Ureter (tissue), 1 donor: ENCODE results near the gene ZNF618. TPM values are rescaled to one million over a fixed set of nuclear protein-coding genes. Genes with fewer than 3 reads are reported as not detected.
A peak's percentile ranks its signal among the peaks of the same experiment; 100 is the strongest.

Experiments
- DNase-seq: peaks from one replicate; pipeline ENCODE4 v3.0.0-alpha.2; 2020; ENCODE audit warnings: low spot score
- total RNA-seq: library from RNA; stranded (reverse); gene quantifications from one replicate; pipeline ENCODE4 v1.2.4, GENCODE V29; 2023
- donor health status: DM: yes; HTN: yes; CAD: no.

Gene ZNF618
- total RNA-seq, 1 donor from 2014 or later = 16.1 TPM

DNA sequence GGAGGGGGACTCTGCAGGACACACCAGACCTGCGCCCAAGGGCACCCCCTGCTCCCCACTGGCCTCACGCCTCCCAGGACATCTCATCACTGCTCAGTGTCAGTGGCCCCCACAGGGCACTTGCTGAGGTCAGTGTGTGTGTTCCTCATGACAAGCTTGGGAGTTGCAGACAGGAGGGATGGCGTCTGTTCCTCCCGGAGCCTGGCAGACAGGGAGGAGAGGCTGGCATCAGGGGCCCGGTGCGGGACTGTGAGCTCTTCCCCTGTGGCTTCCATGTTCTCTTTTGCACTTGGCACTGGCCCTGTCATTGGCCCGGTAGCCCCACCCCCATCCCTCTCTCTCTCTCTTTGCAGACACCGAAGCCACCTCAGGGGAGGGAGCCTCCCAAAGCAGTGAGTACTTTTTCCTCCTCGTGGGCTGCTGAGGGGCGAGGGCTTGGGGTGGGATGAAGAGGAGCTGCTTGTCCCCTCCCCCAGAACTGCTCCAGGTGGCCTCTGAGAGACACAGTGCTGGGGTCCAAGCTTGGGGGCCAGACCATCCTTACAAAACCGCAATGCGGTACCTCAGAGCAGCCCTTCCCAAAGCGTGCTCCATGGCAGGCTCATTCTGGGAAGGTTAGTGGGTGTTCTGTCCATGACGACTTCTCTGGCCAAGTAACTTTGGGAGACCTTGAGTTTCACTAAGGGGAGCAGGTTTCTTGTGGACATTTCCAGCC is 126.3 kb downstream of the ZNF618 start:
- DNase-seq = peak; percentile 27

DNA sequence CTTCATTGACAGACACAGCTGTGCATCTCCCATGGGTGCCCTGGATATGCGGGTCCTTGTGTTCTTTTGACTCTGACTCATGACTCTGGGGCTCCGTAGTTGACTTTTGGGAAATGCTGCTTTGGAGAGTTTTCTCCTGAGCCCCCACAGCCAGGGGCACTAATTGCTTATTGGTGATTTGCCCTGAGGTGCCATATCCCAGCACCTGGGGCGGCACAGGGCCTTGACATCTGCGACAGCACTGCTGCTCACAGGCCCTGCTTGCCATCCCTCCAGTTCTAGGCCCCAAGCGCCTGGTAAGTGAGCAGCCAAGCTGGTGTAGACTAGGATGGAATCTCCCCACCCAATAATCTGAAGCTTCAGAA is 126.9 kb downstream of the ZNF618 start:
- no peak for DNase-seq

DNA sequence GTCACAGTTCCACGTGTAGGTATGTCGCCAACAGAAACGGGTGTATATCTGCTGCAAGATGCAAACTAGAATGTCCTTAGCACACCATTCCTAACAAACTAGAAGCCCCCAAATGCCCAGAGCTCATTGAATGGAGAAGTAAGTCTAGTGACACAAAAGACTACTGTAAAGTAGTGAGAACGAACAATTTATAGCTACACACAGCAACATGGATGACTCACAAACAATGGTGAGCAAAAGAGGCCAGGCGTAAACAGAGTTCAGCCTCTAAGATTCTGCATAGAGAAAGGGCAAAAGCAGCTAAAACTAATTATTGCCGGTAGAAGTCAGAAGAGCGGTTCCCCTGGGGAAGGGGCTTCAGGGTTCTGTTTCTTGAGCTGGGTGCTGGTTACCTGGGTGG is 127.2 kb downstream of the ZNF618 start:
- no peak for DNase-seq

DNA sequence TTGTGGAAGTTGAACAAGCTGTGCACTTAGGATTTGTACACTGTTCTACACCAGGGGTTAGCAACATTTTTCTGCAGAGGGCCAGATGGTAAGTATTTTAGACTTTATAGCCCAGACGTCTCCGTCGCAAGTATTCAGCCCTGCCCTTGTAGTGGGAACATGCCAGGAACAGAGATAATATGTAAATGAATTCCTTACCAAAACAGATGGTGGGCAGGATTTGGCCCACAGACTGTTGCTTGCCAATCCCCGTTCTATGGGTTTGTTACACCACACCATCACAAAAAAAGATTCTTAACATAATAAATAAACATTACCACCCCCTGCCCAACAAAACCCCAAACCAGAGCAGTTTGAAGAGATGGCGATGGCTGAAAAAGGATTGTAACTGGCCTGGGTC is 127.6 kb downstream of the ZNF618 start:
- DNase-seq = peak; percentile 24

DNA sequence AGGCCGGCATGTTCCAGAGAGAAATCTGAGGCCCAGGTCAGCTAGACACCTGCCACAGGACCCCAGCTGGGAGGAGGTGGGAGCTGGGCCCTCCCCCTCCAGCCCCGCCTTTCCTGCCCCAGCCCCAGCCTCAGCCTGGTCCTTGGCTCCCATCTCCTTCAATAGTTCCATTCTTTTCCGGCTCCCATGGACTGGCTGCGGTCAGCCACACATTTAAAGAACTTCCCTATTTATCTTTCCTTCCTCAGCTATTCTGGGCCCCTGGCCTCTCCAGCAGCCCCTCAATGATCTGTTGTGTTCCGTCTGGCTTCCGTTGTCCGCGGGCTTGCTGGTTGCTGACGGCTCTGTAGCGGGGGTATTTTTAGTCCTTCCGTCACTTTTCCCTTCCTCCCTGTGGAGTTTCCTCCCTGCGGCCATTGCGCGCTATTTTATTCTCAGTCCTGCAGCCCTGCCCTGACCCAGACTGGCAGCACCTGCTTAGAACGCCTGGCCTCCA is 128.2 kb downstream of the ZNF618 start:
- peak; percentile 47 for DNase-seq

DNA sequence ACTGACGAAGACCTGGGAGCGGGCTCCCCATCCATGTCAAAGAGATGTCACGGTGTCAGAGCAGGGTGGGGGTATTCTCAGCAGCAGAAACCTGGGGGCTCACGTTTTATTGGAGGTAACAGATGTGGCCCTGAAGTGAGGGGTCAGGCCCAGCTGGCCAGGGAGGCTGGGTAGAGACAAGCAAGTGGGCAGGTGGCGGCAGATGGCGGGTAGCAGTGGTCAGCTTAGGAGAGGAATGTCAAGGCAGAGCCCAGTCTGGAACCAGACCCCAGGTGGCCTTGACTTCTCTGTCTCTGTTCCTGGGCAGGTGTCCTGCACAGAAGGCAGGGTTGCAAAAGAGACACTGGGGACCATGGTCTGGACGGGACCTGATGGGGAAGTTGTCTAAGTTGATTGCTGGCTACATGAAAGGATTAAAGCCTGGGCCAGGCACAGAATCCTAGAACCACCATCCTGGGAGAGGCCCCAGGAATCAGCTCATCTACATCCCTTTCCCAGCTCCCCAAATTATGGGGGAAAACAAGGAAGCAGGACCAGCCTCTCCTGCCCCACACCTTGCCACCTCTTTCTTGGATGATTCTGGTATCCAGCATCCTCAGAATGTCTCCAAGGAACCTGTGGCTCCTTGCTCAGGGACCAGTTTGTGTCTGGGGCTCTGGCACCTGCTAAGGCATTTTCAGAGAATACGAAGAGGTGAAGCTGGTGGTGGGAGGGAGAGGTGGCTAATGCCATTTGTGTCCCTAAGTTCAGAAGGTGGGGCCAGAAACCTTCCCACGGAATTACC is 129.5 kb downstream of the ZNF618 start:
- peak; percentile 35 for DNase-seq

DNA sequence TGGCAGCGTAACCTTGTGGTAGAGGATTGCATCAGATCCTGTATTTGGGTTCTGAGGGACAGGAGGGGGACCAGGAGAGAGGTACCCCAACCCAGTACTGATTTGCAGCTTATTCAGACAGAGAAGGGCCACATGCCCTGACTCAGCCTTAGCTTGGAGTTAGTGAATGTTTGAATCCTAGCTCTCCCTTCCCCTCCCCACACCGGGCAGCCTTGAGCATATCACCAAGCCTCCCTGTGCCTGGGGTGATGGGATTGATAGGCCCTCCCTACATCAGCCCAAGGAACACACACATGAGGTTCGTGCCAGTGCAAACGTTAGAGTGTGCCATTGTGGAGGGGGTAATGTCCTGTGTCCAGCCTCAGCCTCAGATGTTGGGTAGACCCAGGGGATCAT is 130.0 kb downstream of the ZNF618 start:
- DNase-seq = peak; percentile 18

DNA sequence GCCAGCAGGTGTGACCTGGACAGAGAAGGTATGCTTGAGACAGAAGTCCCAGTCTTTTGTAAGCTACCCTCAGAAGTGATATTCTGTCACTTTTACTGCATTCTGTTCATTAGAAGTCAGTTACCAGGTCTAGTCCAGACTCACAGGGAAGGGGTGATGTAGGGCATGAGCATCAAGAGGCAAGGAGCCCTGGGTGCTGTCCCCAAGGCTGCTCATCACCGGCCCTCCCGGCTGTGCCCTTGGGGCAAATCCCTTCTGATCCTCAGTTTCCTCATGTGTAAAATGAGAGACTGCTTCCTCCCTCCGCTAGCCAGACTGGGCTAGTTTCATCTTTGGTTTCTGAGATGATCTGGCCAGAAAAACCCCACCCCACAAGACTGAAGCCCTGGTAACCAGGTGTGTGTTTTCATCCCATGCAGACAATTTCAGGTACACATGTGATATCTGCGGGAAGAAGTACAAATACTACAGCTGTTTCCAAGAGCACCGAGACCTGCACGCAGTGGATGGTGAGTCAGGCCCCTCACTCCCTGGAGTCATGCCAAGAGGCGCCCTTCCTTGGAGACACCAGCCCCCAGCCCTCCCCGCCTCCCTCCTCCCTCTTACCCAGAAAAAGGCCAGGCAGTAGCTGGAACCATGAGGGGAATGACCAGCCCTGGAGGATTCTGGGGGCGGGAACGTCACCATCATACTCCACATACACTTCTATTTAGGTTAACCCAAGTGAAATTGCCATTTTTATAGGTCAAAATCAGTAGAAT is 131.0 kb downstream of the ZNF618 start:
- DNase-seq = peak; percentile 40

DNA sequence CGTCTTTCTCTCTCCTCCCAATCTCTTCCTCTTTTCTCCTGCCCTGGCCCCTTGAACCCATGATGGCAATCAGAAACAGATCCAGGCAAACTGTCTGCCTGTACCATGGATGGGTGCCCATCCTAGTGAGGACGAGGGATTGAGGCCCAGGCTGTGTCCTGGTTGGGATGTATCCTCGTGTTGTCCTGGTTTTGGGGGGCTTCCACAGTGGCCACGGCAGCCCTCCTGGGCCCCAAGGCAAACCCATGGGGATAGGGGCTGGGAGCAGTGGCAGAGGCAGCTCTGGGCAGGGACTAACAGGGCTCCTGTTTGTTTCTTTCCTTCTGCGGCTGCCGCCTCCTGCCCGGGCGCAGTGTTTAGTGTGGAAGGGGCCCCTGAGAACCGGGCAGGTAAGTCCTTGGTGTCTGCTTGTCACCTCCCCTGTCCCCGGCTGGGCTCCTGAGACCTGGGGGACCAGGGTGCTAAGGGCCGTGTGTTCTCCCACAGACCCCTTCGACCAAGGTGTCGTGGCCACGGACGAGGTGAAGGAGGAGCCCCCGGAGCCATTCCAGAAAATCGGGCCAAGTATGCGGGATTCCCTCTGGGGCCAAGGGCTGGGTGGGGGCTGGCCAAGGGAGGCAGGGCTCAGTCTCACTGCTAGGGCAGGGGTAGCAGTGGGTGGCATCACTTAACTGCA is 132.0 kb downstream of the ZNF618 start:
- DNase-seq = peak; percentile 35

DNA sequence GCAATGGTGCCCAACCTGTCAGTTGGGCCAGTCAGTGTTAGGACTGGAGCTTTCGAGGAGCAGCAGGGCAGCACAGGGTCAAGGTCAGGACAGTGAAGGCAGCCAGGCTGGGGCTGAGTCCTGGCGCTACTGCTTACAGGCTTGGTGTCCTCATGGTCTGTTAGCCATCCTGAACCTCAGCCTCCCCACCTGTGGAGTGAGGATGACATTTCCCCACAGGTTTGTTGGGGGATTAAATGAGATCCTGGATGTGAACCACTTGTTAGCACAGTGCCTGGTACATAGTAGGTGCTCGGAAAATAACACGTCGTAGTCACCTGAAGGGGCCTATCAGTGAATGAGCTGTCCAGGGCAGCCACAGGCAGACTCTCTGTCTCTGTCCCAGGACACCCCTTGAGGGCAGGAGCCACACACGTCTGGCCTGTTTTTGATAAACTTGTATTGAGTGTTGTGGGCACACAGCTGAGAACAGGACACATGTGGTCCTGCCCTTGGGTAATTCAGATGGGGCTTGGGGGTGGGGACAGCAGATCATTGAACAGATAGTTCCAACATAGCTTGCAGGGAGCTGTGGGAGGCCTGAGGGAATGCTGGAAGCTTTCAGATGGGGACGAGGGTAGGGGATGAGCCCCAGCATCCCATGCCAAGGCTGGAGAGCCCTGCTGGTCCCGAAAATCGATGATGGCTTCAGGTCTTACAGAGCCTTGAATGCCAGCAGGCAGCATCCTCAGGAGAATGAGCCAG is 132.7 kb downstream of the ZNF618 start:
- DNase-seq = peak; percentile 29

DNA sequence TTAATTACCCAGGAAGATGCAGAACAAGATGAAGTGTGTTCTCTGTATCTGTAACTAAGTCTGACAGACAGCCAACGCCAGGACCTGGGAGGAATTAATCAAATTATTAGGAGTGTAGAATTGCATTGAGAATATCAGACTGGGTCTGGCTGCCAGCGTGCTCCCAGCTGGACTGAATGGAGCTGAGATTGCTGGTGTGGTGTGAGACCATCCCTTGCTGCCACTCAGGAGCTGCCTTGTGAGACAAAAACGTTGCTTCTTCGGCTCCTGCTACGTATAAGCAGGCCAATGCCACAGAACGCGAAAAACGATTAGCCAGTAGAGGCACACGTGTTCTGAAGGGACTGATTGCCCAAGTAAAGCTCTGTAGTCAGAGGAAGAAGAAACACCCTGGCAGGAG is 135.2 kb downstream of the ZNF618 start:
- peak; percentile 22 for DNase-seq

DNA sequence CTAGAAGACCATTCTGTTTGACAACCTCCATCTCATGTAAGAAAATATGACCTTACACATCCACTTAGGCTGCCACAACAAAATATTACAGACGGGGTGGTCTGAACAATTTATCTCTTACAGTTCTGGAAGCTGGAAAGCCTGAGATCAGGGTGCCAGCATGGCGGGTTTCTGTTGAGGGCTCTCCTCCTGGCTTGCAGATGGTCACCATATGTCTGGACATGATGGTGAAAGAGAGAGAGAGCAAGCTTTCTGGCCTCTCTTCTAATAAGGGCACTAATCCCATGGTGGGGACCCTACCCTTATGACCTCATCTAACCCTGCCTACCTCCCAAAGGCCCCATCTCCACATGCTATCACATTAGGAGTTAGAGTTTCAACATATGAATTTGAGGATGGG is 136.0 kb downstream of the ZNF618 start:
- no peak for DNase-seq

DNA sequence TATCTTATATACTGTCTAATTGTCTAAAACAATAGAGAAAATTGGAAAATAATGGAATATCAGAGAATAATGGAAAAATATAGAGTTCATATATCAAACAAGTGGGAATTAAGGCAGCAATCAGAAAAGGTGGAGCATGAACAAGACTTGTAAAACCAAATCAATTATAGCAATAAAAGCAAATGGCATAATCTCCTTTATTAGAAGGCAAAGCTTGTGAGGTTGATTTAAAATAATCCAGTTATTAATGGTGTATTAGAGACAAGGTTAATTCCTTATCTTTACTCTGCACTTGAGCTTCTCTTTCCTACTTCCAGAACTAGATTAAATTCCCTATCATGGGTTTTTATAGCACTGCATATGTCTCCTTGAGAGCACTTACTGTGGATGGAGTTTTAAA is 137.9 kb downstream of the ZNF618 start:
- DNase-seq = no peak

DNA sequence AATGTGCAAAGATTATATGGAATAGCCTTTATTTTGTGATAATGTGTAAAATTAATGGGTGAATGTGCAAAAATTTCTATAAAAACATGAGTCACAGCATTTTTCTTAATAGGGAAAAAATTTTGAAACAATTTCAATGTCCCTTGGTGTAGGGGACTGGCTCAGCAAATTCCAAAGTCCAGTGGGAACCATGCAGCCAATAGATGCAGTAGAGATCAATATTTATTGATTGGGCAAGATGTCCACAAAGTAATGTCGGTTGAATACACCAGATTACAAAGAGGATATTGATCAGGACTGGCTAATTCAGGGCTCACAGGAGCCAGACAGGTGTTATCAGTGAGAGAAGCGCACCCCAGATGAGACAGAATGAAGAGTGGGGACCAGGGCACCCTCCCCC is 139.5 kb downstream of the ZNF618 start:
- DNase-seq = peak; percentile 9

DNA sequence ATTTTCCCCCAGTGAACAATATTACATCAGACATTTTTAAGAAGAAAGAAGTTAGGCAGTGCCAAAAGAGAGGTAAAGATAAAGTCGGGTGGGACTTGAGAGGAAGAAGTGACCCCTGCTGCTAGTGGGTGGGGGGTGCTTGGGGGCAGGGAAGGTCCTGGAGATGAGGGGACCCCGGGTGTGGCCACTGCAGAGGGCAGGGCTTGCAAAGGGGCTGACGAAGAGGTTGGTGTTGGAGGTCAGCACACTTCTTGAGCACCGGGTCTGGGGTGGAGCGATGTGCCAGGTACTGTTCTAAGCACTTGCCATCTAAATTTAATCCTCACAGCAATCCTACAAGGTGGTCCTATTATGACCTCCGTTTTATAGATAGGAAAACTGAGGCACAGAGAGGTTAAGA is 140.0 kb downstream of the ZNF618 start:
- DNase-seq = peak; percentile 32

DNA sequence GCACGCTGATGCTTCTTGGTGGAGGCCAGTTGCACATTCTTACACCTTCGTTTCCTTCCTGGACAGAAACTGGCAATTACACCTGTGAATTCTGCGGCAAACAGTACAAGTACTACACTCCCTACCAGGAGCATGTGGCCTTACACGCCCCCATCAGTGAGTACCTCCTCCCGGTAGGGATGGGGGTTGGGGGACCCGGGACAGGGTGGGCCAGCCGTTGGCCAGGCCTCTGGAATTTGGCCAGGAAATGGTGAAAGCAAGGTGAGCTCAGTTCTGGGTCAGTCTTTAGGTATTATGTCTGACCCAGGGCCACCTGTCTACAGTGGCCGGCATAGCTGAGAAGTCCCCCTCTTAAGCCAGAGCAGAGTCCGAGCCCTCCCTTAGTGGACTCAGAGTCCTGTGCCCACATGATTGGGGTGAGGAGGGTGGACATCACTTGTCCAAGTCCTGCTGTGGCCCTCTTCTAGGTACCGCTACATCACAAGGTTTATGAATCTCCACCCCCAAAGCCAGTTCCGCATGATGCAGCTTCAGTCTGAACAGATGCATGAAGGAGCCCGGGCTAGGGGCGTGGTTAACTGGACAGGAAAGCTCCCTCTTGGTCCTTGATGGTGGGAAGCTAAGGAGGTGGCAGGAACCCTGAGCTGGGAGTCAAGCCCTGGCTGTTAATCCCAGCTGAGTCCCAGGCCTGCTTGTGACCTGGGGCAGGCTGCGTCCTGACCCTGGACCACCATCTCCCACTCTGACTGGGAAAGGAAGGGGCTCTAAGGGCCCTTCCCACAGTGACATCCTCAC is 140.7 kb downstream of the ZNF618 start:
- peak; percentile 35 for DNase-seq

DNA sequence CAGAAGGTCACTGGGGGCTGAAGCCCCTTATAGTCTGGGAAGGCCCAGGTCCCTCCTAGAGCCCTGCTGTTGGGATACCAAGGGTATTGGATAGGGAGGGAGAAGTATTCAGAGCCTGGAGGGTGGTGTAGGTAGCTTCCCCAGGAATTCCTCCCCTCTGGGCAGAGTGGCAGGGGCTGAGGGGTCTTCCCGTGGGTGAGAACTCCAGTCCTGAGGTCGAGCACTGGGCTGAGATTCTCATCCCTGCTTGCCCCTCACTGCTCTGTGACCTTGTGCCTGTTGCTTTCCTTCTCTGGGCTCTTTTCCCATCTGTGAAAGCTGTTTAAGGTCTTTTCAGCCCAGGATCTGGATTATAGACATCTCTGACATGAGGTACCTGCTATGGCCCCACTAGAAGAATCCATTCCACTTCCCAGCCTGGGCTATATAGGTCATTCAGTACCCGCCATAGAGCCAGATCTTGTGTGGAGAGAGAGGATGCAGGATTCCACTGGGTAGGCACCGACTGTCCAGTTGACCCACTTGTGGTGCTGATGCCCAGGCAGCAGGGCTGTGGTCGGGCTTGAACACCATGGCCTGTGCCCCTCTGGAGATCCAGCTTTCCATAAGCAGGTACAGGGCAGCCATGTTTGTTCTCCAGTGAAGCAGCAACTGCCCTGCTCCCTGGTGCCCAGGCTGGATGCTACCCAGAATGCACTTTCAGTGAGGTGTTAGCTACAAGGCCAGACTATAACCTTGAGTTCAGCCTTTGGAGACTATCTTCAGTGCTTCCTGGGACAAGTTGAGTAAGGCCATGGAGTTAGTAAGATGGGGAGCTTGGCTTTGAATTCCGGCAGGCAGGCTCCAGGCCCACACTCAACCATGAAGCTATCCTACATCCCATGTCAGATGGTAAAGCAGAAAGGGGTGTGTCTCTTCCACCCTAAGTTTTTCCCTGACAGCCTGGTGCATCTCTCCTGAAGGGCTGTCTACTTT is 141.9 kb downstream of the ZNF618 start:
- DNase-seq = peak; percentile 22

DNA sequence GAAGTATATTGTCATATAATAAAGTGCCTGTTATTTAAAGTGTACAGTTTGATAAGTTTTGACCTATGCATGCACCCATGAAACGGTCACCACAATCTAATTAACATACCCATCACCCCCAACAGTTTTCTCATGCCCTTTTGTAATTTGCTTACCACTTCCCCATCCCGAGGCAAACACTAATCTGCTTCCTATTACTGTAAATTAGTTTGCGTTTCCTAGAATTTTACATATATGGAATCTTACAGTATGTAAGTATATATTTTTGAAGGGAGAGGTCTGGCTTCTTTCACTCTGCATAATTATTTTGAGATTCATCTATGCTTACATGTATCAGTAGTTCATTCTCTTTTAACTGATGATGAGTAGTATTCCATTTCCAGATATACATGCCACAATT is 145.5 kb downstream of the ZNF618 start:
- no peak for DNase-seq

DNA sequence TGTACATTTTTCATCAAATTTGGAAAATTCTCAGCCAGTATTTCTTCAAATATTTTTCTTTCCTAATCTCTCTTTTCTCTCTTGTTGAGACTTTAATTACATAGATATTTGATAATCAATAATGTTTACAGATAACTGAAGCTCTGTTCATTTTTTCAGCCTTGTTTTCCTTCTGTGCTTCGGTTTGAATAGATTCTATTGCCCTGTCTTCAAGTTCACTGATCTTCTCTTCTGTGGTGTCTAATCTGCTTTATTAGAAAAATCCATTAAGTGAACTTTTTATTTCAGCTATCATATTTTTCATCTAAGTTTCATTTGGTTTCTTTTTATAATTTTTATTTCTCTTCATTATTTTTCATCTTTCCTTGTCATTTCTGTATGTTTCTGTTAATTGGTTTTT is 147.9 kb downstream of the ZNF618 start:
- no peak for DNase-seq
